ENCODE data around the gene STK33.

GRCh38 chr11:8512547-8512946 lies 81.5 kb downstream of the STK33 start:
- TF ChIP-seq GATA2 (IDR thresholded peaks at IDR 0.05; ENCODE audit: low read depth, low read length) (no peak), GATA3 (IDR thresholded peaks at IDR 0.05; ENCODE audit: low read depth, low read length) (no peak)
